Lower leg skin (tissue), 4 donors: ENCODE results near the gene HMOX2. TPM values are rescaled to one million over a fixed set of nuclear protein-coding genes. Genes with fewer than 3 reads are reported as not detected.

Experiments
- DNase-seq, 2 donors: peaks; one replicate each; pipeline ENCODE4 v3.0.0-alpha.2; 2019; ENCODE audit warnings: low spot score in 2 of 2
- H3K4me3 ChIP-seq: fragments of 200-600 bp; sonication (generic); 2 replicates; pipeline ENCODE4 v1.5.1; 2017; ENCODE audit warnings: mild to moderate bottlenecking, low read depth; ENCODE audit not compliant: poor library complexity, severe bottlenecking
- POLR2A ChIP-seq, 2 donors: fragments of 450-650 bp; IDR thresholded peaks; one replicate each; pipeline ENCODE4 v1.6.1; 2016 to 2017; ENCODE audit warnings: antibody characterized with exemption in 2 of 2, mild to moderate bottlenecking in 1 of 2, moderate library complexity in 1 of 2
- WGBS, 2 donors: methylation state at CpG; one replicate each; pipeline ENCODE4 v1.1.5; 2018; 5-methylcytosine and 5-hydroxymethylcytosine counted together
- intact Hi-C: fragments of 100-400 bp; cut with DNase I; formaldehyde crosslinking; loops from one replicate; pipeline ENCODE4 v1.15.0; 2023; ENCODE audit warnings: low total_unique reads
- total RNA-seq, 4 donors: library from RNA; depleted of rRNA; stranded (reverse); fragments of >200 nt; gene quantifications; one replicate each; pipeline ENCODE4 v1.1.0, GENCODE V29; 2016
- TF ChIP-seq, protein P1 (sequence below), 3 donors: fragments of 450-650 bp; IDR thresholded peaks; one replicate each; pipeline ENCODE4 v1.5.1; 2016; ENCODE audit warnings: antibody characterized with exemption in 3 of 3, mild to moderate bottlenecking in 3 of 3, moderate library complexity in 2 of 3

The HMOX2 gene
- total RNA-seq, 4 donors from 2014 or later = 48.8 to 70.6 (median 59.0) TPM

GRCh38 chr16:4514606-4515005 lies 38.4 kb downstream of the HMOX2 start:
- intact Hi-C loops = no loop called here
- TF ChIP-seq POLR2A (IDR thresholded peaks at IDR 0.05) = no peak

DNA sequence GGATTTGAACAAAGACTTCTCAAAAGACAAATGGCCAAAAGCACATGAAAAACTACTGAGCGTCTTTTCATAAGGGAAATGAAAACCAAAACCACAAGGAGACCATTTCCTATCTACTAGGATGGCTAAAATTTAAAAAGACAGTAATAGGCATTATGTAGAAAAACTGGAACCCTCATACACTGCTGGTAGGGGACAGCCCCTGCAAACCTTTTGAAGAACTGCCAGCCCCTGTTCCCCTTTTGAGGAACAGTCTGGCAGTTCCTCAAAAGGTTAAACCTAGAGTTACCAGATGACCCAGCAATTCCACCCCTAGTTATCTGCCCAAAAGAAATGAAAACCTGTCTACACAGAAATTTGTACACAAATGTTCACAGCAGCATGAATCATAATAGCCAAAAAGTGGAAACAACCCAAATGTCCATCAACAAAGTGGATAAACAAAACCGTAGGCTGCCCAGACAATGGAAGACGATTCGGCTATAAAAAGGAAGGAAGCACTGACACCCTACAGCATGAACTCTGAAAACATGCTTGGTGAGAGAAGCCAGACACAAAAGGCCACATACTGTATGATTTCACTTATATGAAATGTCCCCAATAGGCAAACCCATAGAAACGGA lies 39.5 kb downstream of the HMOX2 start:
- no peak for DNase-seq
- 44 to 51% methylated on average over 5 of the region's 5 CpGs for WGBS, 2 donors
- no peak overlapping the region for H3K4me3 ChIP-seq
- intact Hi-C loops = no loop called here
- TF ChIP-seq, protein P1, sequence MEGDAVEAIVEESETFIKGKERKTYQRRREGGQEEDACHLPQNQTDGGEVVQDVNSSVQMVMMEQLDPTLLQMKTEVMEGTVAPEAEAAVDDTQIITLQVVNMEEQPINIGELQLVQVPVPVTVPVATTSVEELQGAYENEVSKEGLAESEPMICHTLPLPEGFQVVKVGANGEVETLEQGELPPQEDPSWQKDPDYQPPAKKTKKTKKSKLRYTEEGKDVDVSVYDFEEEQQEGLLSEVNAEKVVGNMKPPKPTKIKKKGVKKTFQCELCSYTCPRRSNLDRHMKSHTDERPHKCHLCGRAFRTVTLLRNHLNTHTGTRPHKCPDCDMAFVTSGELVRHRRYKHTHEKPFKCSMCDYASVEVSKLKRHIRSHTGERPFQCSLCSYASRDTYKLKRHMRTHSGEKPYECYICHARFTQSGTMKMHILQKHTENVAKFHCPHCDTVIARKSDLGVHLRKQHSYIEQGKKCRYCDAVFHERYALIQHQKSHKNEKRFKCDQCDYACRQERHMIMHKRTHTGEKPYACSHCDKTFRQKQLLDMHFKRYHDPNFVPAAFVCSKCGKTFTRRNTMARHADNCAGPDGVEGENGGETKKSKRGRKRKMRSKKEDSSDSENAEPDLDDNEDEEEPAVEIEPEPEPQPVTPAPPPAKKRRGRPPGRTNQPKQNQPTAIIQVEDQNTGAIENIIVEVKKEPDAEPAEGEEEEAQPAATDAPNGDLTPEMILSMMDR (IDR thresholded peaks at IDR 0.05) = no peak
- no peak for TF ChIP-seq POLR2A (IDR thresholded peaks at IDR 0.05)

More at GRCh38 chr16:4514606-4515005, 38.4 kb downstream of the HMOX2 start:
- no peak for DNase-seq
- WGBS, 2 donors = 26 to 51% methylated on average over 7 of the region's 7 CpGs
- no peak overlapping the region for H3K4me3 ChIP-seq

DNA sequence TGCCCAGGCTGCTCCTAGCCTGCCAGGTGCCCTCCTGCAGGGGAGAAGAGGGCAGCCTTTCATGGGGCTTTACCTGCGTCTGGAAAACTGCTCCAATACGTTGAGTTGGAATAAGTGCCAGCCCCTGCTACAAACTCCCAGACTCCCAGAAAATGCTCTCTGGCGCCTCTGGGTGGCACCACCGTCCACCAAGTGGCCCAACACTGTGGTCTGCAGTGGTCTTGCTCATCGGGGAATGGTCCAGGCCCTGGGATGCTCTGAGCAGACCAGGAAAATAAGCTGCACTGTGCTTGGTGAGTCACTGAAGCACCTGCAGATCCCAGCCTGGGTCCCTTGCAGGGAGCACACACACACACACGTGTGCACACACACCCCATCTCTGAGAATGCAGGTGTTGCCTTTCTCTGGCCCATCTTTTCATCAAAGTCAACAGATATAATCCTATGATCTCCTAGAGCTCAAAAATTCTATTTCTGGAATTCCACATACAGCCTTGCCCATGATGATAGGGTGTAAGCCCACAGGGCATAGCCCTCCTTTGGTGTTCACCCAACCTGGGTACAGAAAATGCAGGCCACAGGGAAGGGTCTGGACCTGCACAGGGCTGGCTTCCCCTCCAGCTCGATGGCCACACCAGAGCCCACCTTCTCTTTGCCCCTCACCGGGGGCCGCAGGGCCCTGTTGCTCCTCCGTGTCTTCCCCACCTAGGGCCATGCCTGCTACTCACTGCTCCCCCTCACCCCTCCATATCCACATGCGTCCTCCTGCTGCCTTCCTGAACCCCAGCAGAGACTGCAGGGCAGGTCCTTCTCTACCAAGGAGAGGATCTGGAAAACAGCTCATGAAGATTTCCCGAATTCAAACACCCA lies 41.8 kb downstream of the HMOX2 start:
- DNase-seq = no peak
- TF ChIP-seq POLR2A (IDR thresholded peaks at IDR 0.05) = no peak
- TF ChIP-seq, protein P1 (IDR thresholded peaks at IDR 0.05) = no peak
- no peak overlapping the region for H3K4me3 ChIP-seq
- intact Hi-C loops = no loop called here
- 64 to 66% methylated on average over 12 of the region's 12 CpGs for WGBS, 2 donors

- intact Hi-C loops = no loop called here
- 79 to 84% methylated on average over 15 of the region's 15 CpGs for WGBS, 2 donors
- no peak for DNase-seq
- no peak for TF ChIP-seq POLR2A (IDR thresholded peaks at IDR 0.05)
- H3K4me3 ChIP-seq = no peak overlapping the region
Measured at GRCh38 chr16:4519274-4520058, 43.3 kb downstream of the HMOX2 start.

GRCh38 chr16:4520913-4521312 lies 44.7 kb downstream of the HMOX2 start:
- DNase-seq = no peak
- no peak overlapping the region for H3K4me3 ChIP-seq
- intact Hi-C loops = no loop called here
- TF ChIP-seq, protein P1 (IDR thresholded peaks at IDR 0.05) = no peak
- no peak for TF ChIP-seq POLR2A (IDR thresholded peaks at IDR 0.05)
- 78 to 90% methylated on average over 7 of the region's 7 CpGs for WGBS, 2 donors

GRCh38 chr16:4522051-4522581 lies 45.9 kb downstream of the HMOX2 start:
- WGBS, 2 donors = 48 to 54% methylated on average over 8 of the region's 8 CpGs
- TF ChIP-seq, protein P1 (IDR thresholded peaks at IDR 0.05) = no peak
- no peak for TF ChIP-seq POLR2A (IDR thresholded peaks at IDR 0.05)
- no peak overlapping the region for H3K4me3 ChIP-seq
- intact Hi-C loops = no loop called here
- DNase-seq = no peak
